22Rv1 (cell line): ENCODE measurements around the gene DNMBP.

Source experiments
- CTCF ChIP-seq: fragments of 450-650 bp; IDR thresholded peaks from 2 replicates; pipeline ENCODE4 v1.5.1; 2017; ENCODE audit warnings: mild to moderate bottlenecking
- ZFX ChIP-seq: fragments of 450-650 bp; IDR thresholded peaks from 2 replicates; pipeline ENCODE4 v1.6.1; 2017; ENCODE audit warnings: antibody characterized with exemption, borderline replicate concordance

GRCh38 chr10:99995269-99995668 is 14.5 kb downstream of the DNMBP start:
- no peak for TF ChIP-seq CTCF
- TF ChIP-seq ZFX: no peak
